ENCODE results near the gene RAB11FIP4. TPM values are rescaled to one million over a fixed set of nuclear protein-coding genes. Genes with fewer than 3 reads are reported as not detected.
"Not testable (repeated sequence)": the region's sequence is repeated elsewhere in the genome, so short reads cannot be mapped to it uniquely, and the experiment has no call there.

The RAB11FIP4 gene
- 1 to 10 TPM; 5.9 to 8.4 (median 7.1) TPM for polyA plus RNA-seq (ENCODE audit: insufficient read depth in 1 of 5, insufficient read length in 5 of 5, low replicate concordance in 1 of 5)
- long read RNA-seq, donor 1, partial matches to known transcripts: 0 of 1 reads
- long read RNA-seq, donor 1, other reads (novel, unspliced or antisense): 0 of 1 reads
- long read RNA-seq, donor 2, partial matches to known transcripts: 0 of 1 reads
- long read RNA-seq, donor 2, other reads (novel, unspliced or antisense): 0 of 1 reads
- long read RNA-seq, donor 3: 0 reads
- long read RNA-seq, donor 4: 0 reads
- long read RNA-seq, donor 5, partial matches to known transcripts: 0 of 1 reads
- long read RNA-seq, donor 5, other reads (novel, unspliced or antisense): 0 of 1 reads
- long read RNA-seq, donor 6, full-length matches to known transcripts: 1 of 1 reads
- long read RNA-seq, donor 6, partial matches to known transcripts: 0 of 1 reads
- long read RNA-seq, donor 6, other reads (novel, unspliced or antisense): 0 of 1 reads
- long read RNA-seq, donor 7, partial matches to known transcripts: 0 of 1 reads
- long read RNA-seq, donor 7, other reads (novel, unspliced or antisense): 0 of 1 reads
- long read RNA-seq, donor 8: 0 reads

DNA sequence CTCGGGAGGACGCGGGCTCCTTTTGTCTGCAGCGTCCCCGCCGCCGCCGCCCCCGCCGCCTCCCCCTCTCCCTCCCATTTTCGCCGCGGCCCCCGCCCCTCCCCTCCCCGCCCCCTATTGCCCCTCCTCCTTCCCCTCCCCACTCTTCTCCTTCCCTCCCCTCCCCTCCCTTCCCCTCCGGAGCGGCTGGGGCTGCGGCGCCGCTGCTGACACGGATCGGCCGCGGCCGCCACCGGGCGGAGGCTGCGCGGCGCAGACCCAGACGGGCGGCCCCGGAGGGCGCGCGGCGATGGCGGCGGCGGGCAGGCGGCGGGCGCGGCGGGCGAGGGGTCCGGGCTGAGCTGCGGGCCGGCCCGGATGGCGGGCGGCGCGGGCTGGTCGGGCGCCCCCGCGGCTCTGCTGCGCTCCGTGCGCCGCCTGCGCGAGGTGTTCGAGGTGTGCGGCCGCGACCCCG, at the start of gene RAB11FIP4:
Gene RAB11FIP4, plus strand, starts transcription at position 180 of the 454 bp plus-strand sequence. Its CDS starts 178 bp downstream, at position 358.
- DNase-seq: no peak

DNA sequence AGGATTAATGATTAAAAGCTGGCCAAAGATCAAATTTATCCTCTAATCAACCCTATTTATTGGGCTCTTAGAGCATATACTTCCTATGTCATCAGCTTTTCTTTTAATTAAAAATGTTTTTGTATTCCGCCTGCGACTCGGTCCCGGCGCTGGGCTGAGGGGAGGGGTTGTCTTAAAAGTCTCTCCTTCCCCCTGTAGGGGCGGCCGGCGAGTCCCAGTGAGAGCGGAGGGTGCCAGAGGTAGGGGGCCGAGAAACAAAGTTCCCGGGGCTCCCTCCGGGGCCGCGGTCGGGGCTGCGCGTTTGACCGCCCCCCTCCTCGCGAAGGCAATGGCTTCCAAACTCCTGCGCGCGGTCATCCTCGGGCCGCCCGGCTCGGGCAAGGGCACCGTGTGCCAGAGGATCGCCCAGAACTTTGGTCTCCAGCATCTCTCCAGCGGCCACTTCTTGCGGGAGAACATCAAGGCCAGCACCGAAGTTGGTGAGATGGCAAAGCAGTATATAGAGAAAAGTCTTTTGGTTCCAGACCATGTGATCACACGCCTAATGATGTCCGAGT, 46.2 kb upstream of the RAB11FIP4 start:
- DNase-seq: not testable (repeated sequence)

DNA sequence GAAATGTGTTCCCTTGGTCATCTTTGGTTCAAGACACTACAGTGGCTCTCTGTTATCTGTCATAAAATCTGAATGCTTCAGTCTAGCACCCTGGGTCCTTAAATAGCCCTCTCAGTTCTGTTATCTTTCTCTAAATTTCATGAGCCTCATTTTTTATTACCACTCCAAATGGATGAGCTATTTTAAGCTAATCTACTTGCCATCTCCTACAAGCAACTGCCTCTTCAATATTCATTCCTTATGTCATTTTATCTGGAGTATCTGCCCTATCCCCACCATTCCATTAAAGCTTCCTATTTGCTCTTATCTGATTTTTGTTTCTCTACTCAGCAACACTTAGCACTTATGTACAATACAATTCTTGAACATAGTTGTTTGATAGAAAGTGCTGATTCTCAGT, 42.0 kb upstream of the RAB11FIP4 start:
- DNase-seq: no peak

DNA sequence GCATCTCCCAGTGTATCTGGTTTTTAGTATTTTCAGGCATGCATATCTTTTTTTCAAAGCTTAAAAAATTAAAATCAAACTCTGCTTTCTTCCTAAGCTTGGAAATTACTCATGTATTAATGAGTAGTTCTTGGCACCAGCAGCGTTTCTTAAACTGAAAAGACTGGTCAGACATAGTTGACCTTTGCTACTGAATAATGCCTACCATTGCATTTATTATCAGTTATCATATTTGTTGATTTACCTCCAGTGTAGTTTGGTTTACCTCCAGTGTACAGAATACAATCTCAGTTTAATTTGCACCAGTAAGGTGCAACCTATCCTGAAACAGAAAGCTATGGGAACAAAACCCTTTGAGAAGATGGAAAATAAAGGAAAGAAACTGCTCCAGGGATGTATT, 35.5 kb upstream of the RAB11FIP4 start:
- DNase-seq: no peak

GRCh38 chr17:31357091-31357490, 34.4 kb upstream of the RAB11FIP4 start:
- no peak for DNase-seq

DNA sequence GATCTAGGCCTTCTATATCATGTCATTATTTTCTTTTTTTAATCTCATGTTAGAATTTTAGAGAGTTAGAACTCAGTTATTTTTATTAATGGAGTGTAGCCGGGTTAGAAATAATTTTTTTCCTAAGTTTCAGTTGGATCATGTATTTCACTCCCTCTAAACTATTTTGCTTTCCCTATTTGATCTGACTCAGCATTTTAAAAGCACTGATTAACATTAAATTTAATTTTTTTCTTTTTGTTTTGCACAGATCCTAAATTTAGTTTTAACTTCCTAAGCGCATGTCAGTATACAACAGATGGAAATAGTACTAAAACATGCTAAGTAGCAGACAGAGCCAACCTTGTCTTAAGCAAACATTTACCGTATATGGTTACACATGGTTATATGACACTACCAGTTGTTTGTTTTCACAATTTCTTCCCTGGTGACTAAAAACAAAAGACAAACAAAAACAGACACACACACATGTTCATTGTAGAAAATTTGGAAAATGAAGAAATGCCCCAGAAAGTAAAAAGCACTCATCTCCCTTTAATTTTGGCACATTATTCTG, 33.6 kb upstream of the RAB11FIP4 start:
- peak; percentile 58 to 67 for DNase-seq

GRCh38 chr17:31364012-31364411, 27.5 kb upstream of the RAB11FIP4 start:
- DNase-seq: no peak

DNA sequence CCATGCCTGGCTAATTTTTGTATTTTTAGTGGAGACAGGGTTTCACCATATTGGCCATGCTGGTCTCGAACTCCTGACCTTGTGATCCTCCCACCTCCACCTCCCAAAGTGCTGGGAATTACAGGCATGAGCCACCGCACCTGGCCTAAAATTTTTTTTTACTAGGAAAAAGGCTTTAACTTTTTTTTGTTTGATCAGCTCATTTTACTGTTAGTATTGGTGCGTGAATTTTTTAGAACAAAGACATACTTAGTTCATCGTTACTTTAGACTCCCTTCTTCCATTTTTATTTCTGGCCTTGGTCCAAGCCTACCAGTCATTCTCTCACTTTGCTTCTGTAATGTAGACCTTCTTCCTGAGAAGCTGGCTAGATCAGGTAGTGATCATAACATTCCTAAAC, 25.4 kb upstream of the RAB11FIP4 start:
- DNase-seq: no peak

DNA sequence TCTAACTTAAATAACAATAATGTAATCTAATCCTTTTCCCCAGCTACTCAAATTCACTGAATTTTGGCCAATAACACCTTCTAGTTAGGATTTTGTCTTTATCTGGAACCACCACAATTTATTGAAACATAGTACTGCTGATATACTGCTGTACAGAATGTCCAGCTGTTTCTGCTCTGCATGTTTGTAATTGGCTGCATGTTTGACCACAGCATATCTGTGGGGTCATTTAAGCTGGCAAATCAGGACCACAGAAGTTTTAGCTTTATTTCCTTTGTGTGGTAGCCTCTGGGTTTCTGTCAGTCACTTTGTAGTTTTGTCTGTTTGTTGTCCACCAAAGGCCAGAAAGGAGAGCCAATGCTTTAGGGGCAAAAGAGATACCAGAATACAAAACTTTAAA, 22.2 kb upstream of the RAB11FIP4 start:
- DNase-seq: no peak

DNA sequence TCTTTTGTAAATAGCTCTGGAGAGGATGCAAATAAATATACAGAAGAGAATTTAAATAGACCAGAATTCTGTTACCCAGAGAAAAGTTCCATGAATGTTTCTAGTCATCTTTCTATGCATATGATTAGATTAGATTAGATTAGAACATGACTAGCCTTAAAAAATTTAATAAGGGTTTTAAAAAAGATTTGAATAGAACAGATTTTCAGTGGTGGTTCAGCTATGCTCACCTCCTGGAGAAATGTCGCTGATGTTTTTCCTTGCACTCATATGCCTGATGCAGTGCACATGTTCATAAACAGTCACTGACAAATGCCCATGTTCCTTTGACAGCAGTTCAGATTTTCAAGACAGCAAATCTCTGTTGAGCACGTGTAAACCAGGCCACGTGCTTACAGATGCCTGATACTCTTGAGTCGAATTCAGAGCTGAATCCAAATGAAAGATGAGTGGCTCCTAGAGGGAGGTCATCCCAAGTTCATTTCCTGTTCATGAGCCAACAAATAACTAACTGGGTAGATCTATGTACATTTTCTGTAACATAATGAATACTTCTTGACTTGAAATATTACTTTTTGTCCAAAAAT, 19.9 kb upstream of the RAB11FIP4 start:
- no peak for DNase-seq

DNA sequence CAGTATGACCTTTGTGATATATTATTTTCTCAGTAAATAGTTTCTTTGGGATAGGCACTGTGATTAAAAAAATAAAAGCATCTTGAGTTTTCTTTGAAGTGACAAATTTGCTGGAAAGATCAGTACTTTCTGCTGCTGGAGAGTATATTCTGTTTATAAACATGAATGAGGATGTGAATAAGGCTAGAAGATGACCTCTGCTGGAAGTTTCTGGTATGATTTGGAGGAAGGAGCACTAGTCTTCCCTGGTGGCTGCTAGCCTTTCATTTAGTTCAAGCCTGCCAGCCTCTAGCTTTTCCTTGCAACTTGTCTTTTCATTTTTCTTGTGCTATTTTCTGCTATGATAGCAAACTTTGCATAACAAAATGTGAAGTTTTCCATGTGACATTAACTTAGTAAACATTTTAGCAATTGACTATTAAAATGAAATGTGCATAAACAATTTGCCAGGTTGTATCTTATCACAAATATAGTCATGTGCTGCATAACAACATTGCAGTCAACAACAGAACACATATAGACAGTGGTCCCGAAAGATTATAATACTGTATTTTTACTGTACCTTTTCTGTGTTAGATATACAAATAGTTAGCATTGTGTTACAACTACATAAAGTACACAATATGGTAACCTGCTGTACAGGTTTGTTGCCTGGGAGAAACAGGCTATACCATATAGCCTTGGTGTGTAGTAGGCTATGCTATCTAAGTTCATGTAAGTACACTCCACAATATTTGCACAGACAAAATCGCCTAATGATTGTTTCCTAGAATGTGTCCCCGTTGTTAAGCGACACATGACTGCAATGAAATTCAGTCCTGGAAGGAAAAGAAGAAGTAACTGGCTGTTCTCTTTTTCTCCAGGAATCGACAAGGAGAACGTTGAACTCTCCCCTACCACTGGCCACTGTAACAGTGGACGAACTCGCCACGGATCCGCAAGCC, 18.1 kb upstream of the RAB11FIP4 start:
- DNase-seq: no peak

DNA sequence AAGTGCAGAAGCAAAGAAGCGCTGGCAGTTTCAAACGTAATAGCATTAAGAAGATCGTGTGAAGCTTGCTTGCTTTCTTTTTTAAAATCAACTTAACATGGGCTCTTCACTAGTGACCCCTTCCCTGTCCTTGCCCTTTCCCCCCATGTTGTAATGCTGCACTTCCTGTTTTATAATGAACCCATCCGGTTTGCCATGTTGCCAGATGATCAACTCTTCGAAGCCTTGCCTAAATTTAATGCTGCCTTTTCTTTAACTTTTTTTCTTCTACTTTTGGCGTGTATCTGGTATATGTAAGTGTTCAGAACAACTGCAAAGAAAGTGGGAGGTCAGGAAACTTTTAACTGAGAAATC, 17.4 kb upstream of the RAB11FIP4 start:
- DNase-seq: no peak

DNA sequence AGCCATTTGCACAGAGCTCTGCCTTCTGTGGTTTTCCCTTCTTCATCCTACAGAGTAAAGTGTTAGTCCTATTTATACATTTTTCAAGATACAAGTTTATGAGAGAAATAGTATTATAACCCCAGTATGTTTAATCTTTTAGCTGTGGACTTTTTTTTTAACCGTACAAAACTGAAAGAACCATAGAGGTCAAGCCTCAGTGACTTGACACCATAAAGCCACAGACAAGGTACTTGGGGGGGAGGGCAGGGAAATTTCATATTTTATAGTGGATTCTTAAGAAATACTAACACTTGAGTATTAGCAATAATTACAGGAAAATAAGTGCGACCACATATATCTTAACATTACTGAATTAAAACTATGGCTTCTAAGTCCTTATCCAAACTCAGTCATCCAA, 17.0 kb upstream of the RAB11FIP4 start:
- no peak for DNase-seq

DNA sequence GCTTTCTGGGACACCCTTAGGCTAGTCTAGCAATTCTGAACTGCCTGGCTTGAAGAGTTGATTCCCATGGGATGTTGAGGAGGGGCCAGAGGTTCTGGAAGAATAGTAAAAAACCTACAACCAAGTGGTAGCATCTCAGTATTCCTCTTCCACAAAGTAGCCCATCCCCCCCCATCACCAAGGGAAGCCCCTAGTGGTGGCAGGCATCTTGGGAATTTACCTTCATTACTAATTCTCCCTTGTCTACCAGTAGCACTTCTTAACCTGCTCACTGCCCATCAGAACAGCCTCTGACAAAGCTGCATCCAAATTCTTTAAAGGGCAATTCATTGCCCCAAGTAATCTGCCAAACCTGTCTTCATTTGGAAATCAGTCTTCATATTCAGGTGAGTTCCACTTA, 12.8 kb upstream of the RAB11FIP4 start:
- no peak for DNase-seq

DNA sequence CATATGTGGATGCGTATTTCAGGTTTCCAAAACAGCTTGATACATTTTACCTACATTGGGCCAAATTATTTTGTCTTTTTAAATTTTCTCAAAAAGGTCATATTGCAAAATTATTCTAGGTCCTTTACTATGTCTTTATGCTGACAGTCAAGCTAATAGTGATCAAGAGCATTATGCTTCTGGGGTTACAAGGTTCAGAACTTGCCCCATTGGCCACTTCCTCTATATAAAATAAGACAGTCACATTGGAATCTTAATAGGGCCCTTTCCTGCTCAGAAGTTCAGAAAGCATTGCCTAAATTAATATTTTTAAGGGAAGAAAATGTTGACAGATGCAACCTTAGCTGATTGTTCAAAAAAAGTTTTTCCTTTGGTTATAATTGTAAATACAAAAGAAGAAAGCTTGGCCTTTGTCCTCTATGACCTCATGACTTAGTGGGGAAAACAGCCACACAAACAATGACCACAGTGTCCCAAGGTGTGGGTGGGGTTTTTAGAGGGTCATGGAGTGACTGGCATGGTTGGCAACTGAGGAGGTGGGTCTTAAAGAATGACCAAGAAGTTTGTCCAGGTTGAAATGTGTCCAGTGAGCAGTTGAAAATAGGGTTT, 11.8 kb upstream of the RAB11FIP4 start:
- no peak for DNase-seq

- DNase-seq: no peak
These were observed 10.3 kb upstream of the RAB11FIP4 start for GRCh38 chr17:31381165-31381668.

- DNase-seq: not testable (repeated sequence)
These were observed 8.7 kb upstream of the RAB11FIP4 start for GRCh38 chr17:31382668-31383275.

GRCh38 chr17:31383488-31383887, 8.0 kb upstream of the RAB11FIP4 start:
- not testable (repeated sequence) for DNase-seq

DNA sequence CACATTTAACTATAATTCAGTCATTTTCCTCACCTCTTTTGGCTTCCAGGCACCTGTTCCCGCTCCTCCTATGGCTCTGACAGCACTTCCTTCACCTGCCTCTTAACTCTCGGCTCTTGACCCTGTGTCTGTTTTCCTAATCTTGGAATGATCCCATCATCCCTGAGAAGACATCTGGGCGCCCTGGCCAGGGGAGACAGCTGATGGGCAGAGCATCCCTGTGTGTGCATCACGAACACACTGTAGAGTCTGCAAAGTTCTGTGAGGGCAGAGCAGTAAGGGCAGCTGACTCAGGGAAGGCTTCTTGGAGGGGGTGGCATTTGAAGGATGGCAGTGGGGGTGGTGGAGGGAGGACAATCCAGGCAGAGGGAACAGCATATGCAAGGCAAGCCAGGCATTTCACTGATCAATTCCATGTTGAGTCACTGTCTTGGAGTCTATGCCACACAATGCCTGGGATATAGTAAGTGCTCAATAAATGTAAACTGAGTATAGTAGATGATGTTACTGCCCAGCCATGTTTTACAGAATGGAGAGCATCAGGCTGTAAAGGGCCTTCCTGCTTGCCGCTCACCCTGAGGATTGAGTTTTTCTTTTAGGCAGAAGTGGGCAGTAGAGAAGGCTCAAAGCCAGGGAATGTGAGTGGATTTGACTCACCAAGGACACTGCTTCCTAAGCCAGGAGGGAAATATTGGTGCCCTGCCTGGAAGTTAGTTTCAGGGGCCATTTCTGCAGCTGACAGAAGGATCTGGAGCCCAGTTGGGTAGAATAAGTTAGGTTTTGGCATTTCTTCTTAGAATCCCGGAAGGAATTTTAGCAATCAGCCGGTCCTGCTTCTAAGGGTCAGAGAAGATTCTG, 5.8 kb upstream of the RAB11FIP4 start:
- DNase-seq: no peak

All from right lung (tissue), 10 donors.